ENCODE measurements around the gene ACSS3. TPM values are rescaled to one million over a fixed set of nuclear protein-coding genes. Genes with fewer than 3 reads are reported as not detected.
"Not testable (repeated sequence)": the region's sequence is repeated elsewhere in the genome, so short reads cannot be mapped to it uniquely, and the experiment has no call there.

Gene ACSS3
- total RNA-seq, 1 donor from 2014 or later: 32.4 TPM

GRCh38 chr12:81187686-81188085 is 109.8 kb downstream of the ACSS3 start:
- Histone ChIP-seq H3K4me3 (no peak overlapping the region), H3K27me3 (ENCODE audit: low read depth) (no peaks in the 10 kb centered on the region), H3K9me3 (peaks cover 9% of the 10 kb centered on the region), H3K4me1 (no peaks in the 10 kb centered on the region), H3K27ac (no peak overlapping the region), H3K36me3 (no peaks in the 10 kb centered on the region)
- no peak for TF ChIP-seq CTCF (IDR thresholded peaks at IDR 0.05)
- DNase-seq: no peak
- ATAC-seq: no peak
- intact Hi-C loops (cut with DNase I): no loop called here

GRCh38 chr12:81196595-81196994 is 118.7 kb downstream of the ACSS3 start:
- no peaks in the 10 kb centered on the region for H3K36me3 ChIP-seq
- H3K9me3 ChIP-seq: no peaks in the 10 kb centered on the region
- H3K27me3 ChIP-seq (ENCODE audit: low read depth): no peaks in the 10 kb centered on the region
- no peak for DNase-seq
- H3K4me1 ChIP-seq: no peaks in the 10 kb centered on the region
- TF ChIP-seq CTCF (IDR thresholded peaks at IDR 0.05): no peak
- no peak for ATAC-seq
- intact Hi-C loops (cut with DNase I): no loop called here
- no peak overlapping the region for H3K4me3 ChIP-seq
- H3K27ac ChIP-seq: no peak overlapping the region

GRCh38 chr12:81200561-81200960 is 122.7 kb downstream of the ACSS3 start:
- H3K4me3 ChIP-seq; H3K27me3 ChIP-seq (ENCODE audit: low read depth); ATAC-seq; H3K27ac ChIP-seq; H3K9me3 ChIP-seq; intact Hi-C loops (cut with DNase I); H3K36me3 ChIP-seq; H3K4me1 ChIP-seq; DNase-seq: not testable (repeated sequence)

GRCh38 chr12:81203671-81204204 is 125.9 kb downstream of the ACSS3 start:
- intact Hi-C loops (cut with DNase I): no loop called here
- H3K4me3 ChIP-seq: no peak overlapping the region
- no peak for TF ChIP-seq CTCF (IDR thresholded peaks at IDR 0.05)
- H3K27me3 ChIP-seq (ENCODE audit: low read depth): no peaks in the 10 kb centered on the region
- DNase-seq (no peak), ATAC-seq (no peak)
- H3K4me1 ChIP-seq: no peaks in the 10 kb centered on the region
- H3K36me3 ChIP-seq: no peaks in the 10 kb centered on the region
- H3K9me3 ChIP-seq: no peaks in the 10 kb centered on the region
- H3K27ac ChIP-seq: no peak overlapping the region

- no peak for ATAC-seq
- H3K27ac ChIP-seq: no peak overlapping the region
- peaks cover 3% of the 10 kb centered on the region for H3K4me1 ChIP-seq
- no peaks in the 10 kb centered on the region for H3K9me3 ChIP-seq
- TF ChIP-seq CTCF (IDR thresholded peaks at IDR 0.05): no peak
- no peak for DNase-seq
- intact Hi-C loops (cut with DNase I): no loop called here
- H3K36me3 ChIP-seq: no peaks in the 10 kb centered on the region
- no peak overlapping the region for H3K4me3 ChIP-seq
- no peaks in the 10 kb centered on the region for H3K27me3 ChIP-seq (ENCODE audit: low read depth)
Measured at GRCh38 chr12:81205416-81205815, 127.5 kb downstream of the ACSS3 start.

GRCh38 chr12:81206429-81206828 is 128.6 kb downstream of the ACSS3 start:
- ATAC-seq: no peak
- Histone ChIP-seq H3K36me3 (no peaks in the 10 kb centered on the region), H3K27me3 (ENCODE audit: low read depth) (no peaks in the 10 kb centered on the region), H3K4me1 (peaks cover 3% of the 10 kb centered on the region), H3K9me3 (no peaks in the 10 kb centered on the region), H3K4me3 (no peak overlapping the region), H3K27ac (no peak overlapping the region)
- intact Hi-C loops (cut with DNase I): no loop called here
- no peak for DNase-seq
- no peak for TF ChIP-seq CTCF (IDR thresholded peaks at IDR 0.05)

All from lower lobe of right lung (tissue), 2 donors.